ENCODE data around the gene YPEL1. TPM values are rescaled to one million over a fixed set of nuclear protein-coding genes. Genes with fewer than 3 reads are reported as not detected.

YPEL1 gene
- total RNA-seq, 4 donors from 2014 or later: 6.3 to 43.1 (median 16.5) TPM

GRCh38 chr22:21764038-21764804 lies 28.6 kb upstream of the YPEL1 start:
- DNase-seq (ENCODE audit: low spot score in 2 of 2): no peak
- H3K27me3 ChIP-seq: no peaks in the 10 kb centered on the region
- 83% methylated on average over 9 of the region's 9 CpGs for WGBS, 2 donors
- peak overlapping the region in 2 of 4 donors; percentile 3 to 4 for H3K27ac ChIP-seq
- no peaks in the 10 kb centered on the region for H3K9me3 ChIP-seq
- peaks cover 2 to 89% (median 13%) of the 10 kb centered on the region in 3 donors for H3K36me3 ChIP-seq
- TF ChIP-seq CTCF (IDR thresholded peaks at IDR 0.05) (no peak), POLR2A (IDR thresholded peaks at IDR 0.05) (no peak), EP300 (IDR thresholded peaks at IDR 0.05) (no peak)
- peaks cover 0 to 5% (median 2%) of the 10 kb centered on the region in 4 donors for H3K4me1 ChIP-seq
- no peak overlapping the region for H3K4me3 ChIP-seq

GRCh38 chr22:21762712-21763581 lies 27.4 kb upstream of the YPEL1 start:
- H3K4me1 ChIP-seq: peaks cover 0 to 5% (median 2%) of the 10 kb centered on the region in 4 donors
- DNase-seq (ENCODE audit: low spot score in 2 of 2): no peak
- no peak overlapping the region for H3K4me3 ChIP-seq
- H3K9me3 ChIP-seq: no peaks in the 10 kb centered on the region
- 55 to 66% methylated on average over 13 of the region's 13 CpGs for WGBS, 2 donors
- no peaks in the 10 kb centered on the region for H3K27me3 ChIP-seq
- H3K36me3 ChIP-seq: peaks cover 2 to 87% (median 7%) of the 10 kb centered on the region in 3 donors
- H3K27ac ChIP-seq: peak overlapping the region in 1 of 4 donors; percentile 22
- TF ChIP-seq EP300 (IDR thresholded peaks at IDR 0.05) (no peak), CTCF (IDR thresholded peaks at IDR 0.05) (no peak), POLR2A (IDR thresholded peaks at IDR 0.05) (no peak)

GRCh38 chr22:21761994-21762680 lies 26.5 kb upstream of the YPEL1 start:
- no peak overlapping the region for H3K4me3 ChIP-seq
- no peak for TF ChIP-seq POLR2A (IDR thresholded peaks at IDR 0.05)
- no peak for TF ChIP-seq CTCF (IDR thresholded peaks at IDR 0.05)
- TF ChIP-seq EP300 (IDR thresholded peaks at IDR 0.05): no peak
- no peaks in the 10 kb centered on the region for H3K27me3 ChIP-seq
- 84 to 91% methylated on average over 15 of the region's 15 CpGs for WGBS, 2 donors
- peaks cover 2 to 89% (median 7%) of the 10 kb centered on the region in 3 donors for H3K36me3 ChIP-seq
- peaks cover 0 to 5% (median 2%) of the 10 kb centered on the region in 4 donors for H3K4me1 ChIP-seq
- no peaks in the 10 kb centered on the region for H3K9me3 ChIP-seq
- H3K27ac ChIP-seq: peak overlapping the region in 1 of 4 donors; percentile 22
- DNase-seq (ENCODE audit: low spot score in 2 of 2): no peak

- 60 to 63% methylated on average over 2 of the region's 2 CpGs for WGBS, 2 donors
Measured at GRCh38 chr22:21761086-21761485, 25.5 kb upstream of the YPEL1 start.

GRCh38 chr22:21760640-21761039 lies 25.0 kb upstream of the YPEL1 start:
- no peaks in the 10 kb centered on the region for H3K27me3 ChIP-seq
- H3K27ac ChIP-seq: no peak overlapping the region
- DNase-seq (ENCODE audit: low spot score in 2 of 2): no peak
- WGBS, 2 donors: 76 to 83% methylated on average over 2 of the region's 2 CpGs
- peaks cover 2 to 76% (median 7%) of the 10 kb centered on the region in 3 donors for H3K36me3 ChIP-seq
- TF ChIP-seq CTCF (IDR thresholded peaks at IDR 0.05) (no peak), POLR2A (IDR thresholded peaks at IDR 0.05) (no peak), EP300 (IDR thresholded peaks at IDR 0.05) (no peak)
- H3K4me1 ChIP-seq: peaks cover 0 to 9% (median 2%) of the 10 kb centered on the region in 4 donors
- H3K9me3 ChIP-seq: no peaks in the 10 kb centered on the region
- no peak overlapping the region for H3K4me3 ChIP-seq

More at GRCh38 chr22:21761086-21761485, 25.5 kb upstream of the YPEL1 start:
- no peaks in the 10 kb centered on the region for H3K9me3 ChIP-seq
- no peak for TF ChIP-seq POLR2A (IDR thresholded peaks at IDR 0.05)
- no peak overlapping the region for H3K4me3 ChIP-seq
- peaks cover 0 to 5% (median 2%) of the 10 kb centered on the region in 4 donors for H3K4me1 ChIP-seq
- no peak for DNase-seq (ENCODE audit: low spot score in 2 of 2)
- H3K27me3 ChIP-seq: no peaks in the 10 kb centered on the region
- H3K27ac ChIP-seq: no peak overlapping the region
- peaks cover 2 to 81% (median 7%) of the 10 kb centered on the region in 3 donors for H3K36me3 ChIP-seq
